ENCODE data around the gene FRMD4A. TPM values are rescaled to one million over a fixed set of nuclear protein-coding genes. Genes with fewer than 3 reads are reported as not detected.

FRMD4A gene
- polyA plus RNA-seq, 4 donors: 59.5 to 85.2 (median 76.5) TPM

DNA sequence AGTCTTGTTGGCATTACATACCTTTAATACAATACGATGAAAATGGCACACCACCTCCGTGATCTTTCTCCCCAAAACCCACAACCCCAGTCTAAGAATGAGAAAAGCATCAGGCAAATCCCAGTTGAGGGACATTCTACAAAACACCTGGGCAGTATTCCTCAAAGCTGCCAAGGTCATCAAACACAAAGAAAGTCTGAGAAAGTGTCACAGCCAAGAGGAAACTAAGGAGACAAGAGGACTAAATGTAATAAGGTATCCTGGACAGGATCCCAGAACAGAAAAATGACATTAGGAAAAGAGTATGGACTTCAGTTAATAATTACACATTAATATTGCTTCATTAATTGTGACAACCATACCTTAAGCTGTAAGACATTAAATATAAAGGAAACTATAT lies 14.5 kb upstream of the FRMD4A start:
- no peak for DNase-seq (ENCODE audit: low read depth in 4 of 4, low spot score in 3 of 4)

GRCh38 chr10:14340051-14340744 lies 9.5 kb upstream of the FRMD4A start:
- DNase-seq (ENCODE audit: low read depth in 4 of 4, low spot score in 3 of 4): no peak

DNA sequence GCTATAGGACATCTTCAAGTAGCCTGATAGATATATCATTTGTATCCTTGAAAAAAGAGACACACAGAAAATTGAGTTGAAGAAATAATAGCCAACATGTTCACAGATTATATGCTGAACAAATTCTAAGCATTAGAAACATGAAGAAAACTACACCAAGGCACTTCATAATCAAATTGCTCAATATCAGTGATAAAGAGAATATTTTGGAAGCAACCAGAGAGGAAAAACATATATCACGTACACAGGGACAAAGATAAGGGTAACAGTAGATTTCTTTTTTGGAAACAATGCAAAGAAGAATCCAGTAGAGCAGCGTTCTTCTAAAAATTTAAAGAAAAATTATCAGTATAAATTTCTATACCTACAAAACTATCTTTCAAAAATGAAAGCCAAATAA lies 6.0 kb upstream of the FRMD4A start:
- DNase-seq (ENCODE audit: low read depth in 4 of 4, low spot score in 3 of 4): no peak

DNA sequence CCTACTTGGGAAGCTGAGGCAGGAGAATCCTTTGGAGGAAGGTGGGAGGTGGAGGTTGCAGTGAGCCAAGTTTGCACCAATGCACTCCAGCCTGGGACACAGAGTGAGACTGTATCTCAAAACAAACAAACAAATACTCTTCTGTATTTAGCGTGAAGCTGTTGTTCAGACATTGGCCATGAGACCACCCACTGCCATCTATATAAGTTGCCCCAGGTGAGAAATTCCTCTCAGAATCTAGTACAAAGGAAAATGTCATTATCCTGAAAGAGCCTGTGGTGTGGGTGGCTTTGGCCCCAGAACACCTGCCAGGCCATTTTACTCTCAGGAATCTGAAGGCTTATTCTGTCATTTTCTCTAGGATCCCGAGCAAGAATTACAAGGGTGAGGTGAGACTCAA lies 4.0 kb upstream of the FRMD4A start:
- no peak for DNase-seq (ENCODE audit: low read depth in 4 of 4, low spot score in 3 of 4)

DNA sequence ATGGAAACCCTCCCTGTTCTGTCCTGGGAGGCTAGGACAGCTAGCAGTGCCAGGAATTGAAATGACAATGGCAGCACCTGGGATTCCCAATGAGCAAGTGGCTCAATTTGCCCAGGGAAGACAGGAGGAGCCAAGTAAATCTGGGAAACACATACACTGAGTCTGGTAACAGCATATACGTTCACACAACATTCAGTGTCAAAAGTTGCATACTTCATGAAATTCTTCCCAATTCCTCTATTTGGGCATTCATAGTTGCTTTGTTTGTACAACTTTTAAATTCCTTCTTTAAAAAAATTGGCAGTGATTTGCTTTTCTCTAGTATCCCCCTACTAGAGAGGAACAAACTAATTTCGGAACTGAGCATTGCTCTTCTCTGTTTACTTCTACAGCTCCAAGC lies 2.9 kb upstream of the FRMD4A start:
- no peak for DNase-seq (ENCODE audit: low read depth in 4 of 4, low spot score in 3 of 4)

DNA sequence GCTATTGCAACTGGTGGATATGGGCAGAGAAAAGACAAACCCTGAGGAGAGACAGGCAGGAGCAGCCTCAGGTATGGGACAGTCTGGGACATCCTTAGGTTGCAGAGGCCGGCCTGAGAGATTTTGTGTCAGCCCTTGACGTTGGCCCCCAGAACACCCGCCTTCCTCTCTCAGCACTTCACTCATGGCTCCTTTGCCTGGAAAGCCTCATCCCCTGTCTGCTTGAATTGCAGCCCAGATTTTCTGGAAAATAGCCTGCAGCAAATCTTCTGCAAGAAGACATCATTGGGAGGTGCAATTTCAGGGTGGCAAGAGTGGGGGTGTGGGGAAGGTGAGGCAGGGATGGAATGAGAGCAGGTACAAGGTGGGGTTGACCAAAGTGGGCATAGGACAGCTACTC lies 2.2 kb upstream of the FRMD4A start:
- no peak for DNase-seq (ENCODE audit: low read depth in 4 of 4, low spot score in 3 of 4)

DNA sequence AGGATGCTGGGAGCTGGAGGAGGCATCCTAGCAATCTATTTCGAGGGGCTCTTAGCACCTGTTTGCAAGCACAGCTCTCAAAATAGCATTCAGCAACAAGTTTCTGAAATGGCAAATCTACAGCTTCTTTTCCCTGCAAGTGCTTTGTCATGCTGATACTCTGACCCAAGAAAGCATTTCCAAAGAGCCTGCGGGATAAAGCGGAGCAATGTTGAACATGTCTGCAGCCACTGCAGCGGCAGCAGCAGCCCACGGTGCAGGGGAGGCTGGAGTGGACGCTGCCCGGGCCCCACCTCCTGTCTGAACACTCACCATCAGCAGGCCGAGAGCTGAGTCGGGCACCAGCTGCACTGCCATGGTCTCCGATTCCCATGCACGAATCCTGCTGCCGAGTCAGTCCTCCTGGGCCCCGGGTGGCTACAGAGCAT lies 964 bp downstream of the FRMD4A start:
- no peak for DNase-seq (ENCODE audit: low read depth in 4 of 4, low spot score in 3 of 4)

- DNase-seq (ENCODE audit: low read depth in 4 of 4, low spot score in 3 of 4): no peak
These were observed 1.6 kb downstream of the FRMD4A start for GRCh38 chr10:14328881-14329672.

- DNase-seq (ENCODE audit: low read depth in 4 of 4, low spot score in 3 of 4): no peak
These were observed 3.2 kb downstream of the FRMD4A start for GRCh38 chr10:14327527-14327926.

GRCh38 chr10:14326581-14326980 lies 4.1 kb downstream of the FRMD4A start:
- DNase-seq (ENCODE audit: low read depth in 4 of 4, low spot score in 3 of 4): no peak

DNA sequence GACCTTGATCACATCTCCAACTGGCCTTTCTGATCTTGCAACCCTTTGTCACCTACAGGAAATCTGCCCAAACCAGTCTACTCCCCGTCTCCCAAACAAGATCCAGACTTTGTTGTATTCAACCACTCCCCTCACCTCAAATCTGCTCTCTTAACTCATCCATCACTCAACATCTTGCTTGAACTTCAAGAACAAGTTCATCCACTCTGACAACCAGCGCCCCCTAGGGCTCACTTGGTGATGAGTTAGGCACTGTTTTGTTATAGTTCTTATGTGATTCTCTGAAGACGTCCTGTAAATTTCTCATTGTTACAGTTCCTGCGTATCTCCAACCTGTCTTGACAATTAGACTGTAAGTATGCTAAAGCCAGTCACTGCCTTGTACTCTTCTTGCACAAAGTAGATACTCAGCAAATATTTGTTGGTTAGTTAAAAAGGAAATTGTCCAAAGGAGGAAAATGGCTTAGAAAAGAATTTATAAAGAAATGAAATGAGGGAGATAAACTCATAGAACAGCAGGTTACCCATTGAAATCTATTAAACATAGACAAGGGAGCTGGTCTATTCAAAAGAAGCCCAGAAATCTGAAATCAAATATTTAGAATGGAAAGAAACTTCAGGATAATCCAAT lies 5.3 kb downstream of the FRMD4A start:
- no peak for DNase-seq (ENCODE audit: low read depth in 4 of 4, low spot score in 3 of 4)

DNA sequence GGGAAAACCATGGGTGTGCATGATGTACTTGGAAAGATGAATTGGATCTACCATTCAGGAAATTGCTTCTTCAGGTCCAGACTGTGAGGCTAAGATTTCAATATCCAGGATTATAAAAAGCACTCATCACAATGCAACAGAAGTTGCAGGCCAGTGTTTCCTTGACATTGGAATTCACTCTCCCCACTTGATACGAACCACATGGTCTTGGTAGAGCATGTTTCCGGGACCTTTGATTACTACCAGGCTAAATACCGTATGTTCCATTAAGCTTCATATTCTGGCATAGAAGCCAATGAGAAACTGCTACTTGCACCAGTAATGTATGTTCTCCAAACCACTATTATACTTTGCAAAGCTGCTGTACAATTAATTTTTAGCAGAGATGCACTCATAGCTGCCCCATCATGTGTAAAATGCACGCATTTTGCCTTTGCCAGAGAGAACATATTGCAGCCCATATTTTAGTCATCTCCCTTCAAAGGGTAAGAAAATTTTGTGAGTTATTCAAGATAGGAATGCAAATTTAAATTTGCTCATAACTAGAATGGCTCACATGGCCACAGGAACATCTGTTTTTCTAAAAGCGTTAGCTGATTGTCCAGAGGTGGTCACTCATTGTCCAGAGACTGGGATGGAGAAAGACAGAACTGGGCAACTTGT lies 8.1 kb downstream of the FRMD4A start:
- no peak for DNase-seq (ENCODE audit: low read depth in 4 of 4, low spot score in 3 of 4)

DNA sequence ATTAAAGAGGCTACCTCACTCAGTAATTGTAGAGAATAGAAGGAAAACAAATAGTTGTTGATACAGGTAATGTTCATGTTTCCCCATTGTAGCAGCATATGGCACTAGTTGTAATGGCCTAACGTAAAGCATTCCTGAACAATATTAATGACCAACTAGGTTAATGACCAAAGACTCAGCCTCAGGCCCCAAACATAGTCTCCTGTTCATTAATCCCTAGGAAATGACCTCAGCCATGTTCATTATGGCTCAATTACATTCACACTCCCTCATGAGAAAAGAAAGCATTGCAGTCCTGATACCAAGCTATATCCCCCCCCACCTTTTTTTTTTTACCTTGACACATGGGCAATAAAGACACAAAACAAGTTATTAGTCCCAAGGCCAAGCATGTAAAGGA lies 12.7 kb downstream of the FRMD4A start:
- no peak for DNase-seq (ENCODE audit: low read depth in 4 of 4, low spot score in 3 of 4)

DNA sequence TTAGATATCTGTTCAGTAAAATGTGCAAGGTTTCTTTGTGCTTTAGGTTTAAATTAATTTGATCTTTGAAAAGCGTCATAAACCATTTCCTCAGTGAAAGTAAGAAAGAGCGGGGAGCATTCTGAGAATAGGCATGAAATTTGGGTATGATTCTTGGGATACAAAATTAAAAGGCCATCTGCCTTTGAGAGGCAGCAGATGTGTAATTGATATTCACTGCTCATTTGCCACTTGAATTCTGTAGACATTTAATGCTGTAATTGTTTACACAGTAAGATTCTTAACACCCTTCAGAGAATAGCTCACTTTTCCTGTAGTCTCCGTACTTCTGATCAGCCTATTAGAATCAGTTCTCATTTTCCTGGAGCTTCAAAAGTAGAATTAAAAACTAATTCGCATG lies 18.7 kb downstream of the FRMD4A start:
- DNase-seq (ENCODE audit: low read depth in 4 of 4, low spot score in 3 of 4): no peak

GRCh38 chr10:14311206-14311957 lies 19.3 kb downstream of the FRMD4A start:
- no peak for DNase-seq (ENCODE audit: low read depth in 4 of 4, low spot score in 3 of 4)

DNA sequence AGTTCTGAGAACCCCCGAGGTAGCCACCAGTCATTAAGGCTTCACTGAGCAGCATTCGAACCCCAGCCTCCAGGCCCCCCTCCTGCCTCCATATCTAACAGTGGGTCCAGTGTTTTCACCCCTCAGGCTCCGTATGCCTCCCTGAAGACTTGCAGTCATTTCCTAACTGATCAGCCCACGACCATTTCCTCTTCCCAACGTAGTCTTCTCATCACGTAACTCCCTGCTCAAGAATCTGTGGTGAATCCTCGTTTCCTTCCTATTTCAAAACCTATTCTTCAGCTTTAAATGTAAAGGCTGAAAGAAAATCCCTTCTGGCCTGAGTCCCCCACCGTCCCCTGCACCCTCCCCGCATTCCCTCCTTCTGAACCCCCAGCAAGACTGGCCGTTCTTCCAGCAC lies 21.1 kb downstream of the FRMD4A start:
- no peak for DNase-seq (ENCODE audit: low read depth in 4 of 4, low spot score in 3 of 4)

GRCh38 chr10:14306190-14306589 lies 24.5 kb downstream of the FRMD4A start:
- no peak for DNase-seq (ENCODE audit: low read depth in 4 of 4, low spot score in 3 of 4)

DNA sequence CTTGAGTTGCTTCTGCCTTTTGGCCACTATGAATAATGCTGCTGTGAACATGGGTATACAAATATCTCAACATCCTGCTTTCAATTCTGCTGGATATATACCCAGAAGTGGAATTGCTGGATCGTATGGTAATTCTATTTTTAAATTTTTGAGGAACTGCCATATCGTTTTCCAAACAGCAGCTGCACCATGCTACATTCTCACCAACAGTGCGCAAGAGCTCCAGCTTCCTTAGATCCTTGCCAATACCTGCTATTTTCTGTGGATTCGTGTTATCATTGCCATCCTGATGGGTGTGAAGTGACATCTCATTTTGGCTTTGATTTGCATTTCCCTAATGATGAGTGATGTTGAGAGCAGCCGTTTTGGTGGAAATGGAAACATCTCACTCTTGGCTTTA lies 26.7 kb downstream of the FRMD4A start:
- no peak for DNase-seq (ENCODE audit: low read depth in 4 of 4, low spot score in 3 of 4)

DNA sequence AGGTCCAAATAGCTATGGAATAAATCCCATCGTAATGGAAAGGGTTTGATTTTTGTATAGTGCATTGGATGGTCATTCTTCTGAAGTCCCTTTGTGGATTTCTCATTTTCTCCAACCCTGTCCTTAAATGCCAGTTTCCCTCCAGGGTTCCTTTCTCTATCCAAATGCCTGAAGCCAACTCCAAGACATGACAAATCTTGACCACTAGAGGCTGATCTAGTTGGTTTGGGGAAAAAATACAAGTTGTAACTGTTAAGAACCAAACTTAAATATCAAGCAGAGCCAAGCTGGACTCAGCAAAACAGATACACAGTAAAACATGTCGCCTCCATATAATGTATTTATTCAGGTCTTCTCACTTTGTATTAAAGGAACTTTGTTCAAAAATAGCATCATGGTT lies 28.7 kb downstream of the FRMD4A start:
- DNase-seq (ENCODE audit: low read depth in 4 of 4, low spot score in 3 of 4): no peak

DNA sequence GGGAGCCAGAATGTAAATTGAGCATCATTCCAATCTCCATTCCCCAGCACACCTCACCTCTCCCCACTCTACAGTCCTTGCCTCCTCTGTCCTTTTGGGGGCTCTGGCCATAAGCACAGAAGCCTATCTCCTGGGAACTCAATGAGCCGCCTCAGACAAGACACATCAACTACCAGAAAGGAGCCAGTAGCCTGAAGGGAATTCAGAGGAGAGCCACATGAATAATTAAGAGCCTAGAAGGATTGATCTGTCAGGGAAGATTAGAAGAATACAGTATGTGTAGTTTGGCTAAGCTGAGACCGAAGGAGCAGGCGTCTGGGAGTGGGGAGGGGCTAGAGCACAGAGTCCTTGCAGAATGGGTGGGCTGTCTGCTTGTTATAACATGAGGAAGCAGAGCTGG lies 31.2 kb downstream of the FRMD4A start:
- DNase-seq (ENCODE audit: low read depth in 4 of 4, low spot score in 3 of 4): no peak
